Dermis microvascular lymphatic vessel endothelial cell (primary cell): Measurements from ENCODE around the gene RFX8. TPM values are rescaled to one million over a fixed set of nuclear protein-coding genes. Genes with fewer than 3 reads are reported as not detected.
A peak's percentile ranks its signal among the peaks of the same experiment; 100 is the strongest.
"Not testable (repeated sequence)": the region's sequence is repeated elsewhere in the genome, so short reads cannot be mapped to it uniquely, and the experiment has no call there.

Experiments
- DNase-seq, 2 donors: peaks; one replicate each; pipeline versions ENCODE4 v3.0.0 to v3.0.0-alpha.2; 2010; ENCODE audit warnings: low read depth in 2 of 2
- total RNA-seq: library from RNA; depleted of rRNA; stranded (reverse); fragments of >200 nt; gene quantifications from 2 replicates; pipeline ENCODE4 v1.2.1, GENCODE V29; 2014

Gene RFX8
- total RNA-seq, 1 donor from 2014 or later: 0.51 TPM

DNA sequence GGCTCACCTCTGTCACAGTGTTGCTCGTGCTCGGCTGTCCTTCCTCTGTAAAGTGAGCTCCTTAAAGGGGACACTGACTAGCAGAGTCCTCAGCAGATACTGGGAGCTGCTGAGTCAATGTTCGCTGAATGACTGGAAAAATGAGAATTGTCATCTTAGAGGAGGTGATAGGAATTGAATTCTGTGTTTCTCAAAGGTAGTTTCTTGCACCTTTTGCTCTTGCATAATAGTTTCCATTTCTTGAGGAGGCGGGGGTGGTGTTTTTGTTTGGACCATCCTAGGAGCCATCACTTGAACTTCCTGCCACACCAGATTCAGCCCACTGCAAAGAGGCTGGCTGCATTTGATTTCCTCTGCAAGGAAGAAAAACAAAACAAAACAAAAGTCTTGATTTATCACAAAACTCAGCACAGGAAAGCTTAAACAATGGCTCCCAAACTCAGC, 11.4 kb upstream of the RFX8 start:
- DNase-seq: peak in 1 of 2 donors; percentile 76

DNA sequence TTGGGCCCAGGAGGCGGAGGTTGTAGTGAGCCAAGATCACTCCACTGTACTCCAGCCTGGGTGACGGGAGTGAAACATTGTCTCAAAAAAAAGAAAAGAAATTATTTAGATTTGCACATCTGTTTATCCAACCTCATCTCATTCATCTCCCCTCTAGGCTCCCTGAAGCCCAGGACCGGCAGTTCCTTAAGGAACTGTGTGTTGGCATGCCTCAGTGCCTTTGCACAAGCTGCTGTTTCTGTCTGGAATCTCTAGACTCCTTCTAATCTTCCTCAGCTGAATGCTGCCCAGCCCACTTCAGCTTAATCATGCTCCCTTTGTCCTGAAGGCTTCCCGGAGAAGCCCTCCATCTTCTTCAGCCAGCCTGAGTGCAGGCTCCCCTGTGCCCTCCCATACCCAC, 10.9 kb upstream of the RFX8 start:
- no peak for DNase-seq

DNA sequence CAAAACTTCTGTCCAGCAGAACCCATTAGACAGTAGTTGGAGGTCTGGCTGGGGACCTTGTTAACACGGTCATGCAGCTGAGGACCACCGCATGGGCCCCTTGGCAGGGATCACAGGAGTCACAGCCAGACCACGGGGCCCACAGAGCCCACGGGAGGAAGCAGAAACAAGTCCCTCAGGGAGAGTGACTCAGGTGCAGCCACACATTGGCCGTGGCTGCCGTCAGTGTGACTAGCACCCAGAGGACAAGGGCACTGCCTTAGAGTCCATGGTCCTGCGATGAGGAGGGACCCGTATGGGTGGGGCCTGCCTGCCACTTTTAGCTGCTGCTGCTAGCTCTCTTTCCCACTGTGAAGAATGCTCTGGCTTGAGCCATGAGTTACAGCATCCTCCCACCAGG, 5.9 kb upstream of the RFX8 start:
- no peak for DNase-seq

DNA sequence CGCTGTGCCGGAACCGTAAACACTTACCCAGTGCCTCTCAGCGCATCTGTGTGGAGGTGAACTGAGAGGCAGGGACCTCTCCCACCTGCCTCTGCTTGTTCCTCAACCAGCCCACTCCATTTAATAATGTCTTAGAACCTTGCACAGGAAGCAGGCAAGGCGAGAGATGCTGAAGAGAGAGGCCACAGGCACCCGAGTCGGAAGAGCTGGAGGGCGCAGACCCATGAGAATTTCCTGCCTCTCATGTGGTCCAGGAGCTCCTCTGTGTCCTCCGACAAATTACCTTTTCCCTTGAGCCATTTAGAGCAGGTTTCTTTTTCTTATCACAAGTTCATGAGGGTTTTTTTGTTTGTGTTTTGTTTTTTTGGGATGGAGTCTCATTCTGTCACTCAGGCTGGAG, 4.9 kb upstream of the RFX8 start:
- no peak for DNase-seq

DNA sequence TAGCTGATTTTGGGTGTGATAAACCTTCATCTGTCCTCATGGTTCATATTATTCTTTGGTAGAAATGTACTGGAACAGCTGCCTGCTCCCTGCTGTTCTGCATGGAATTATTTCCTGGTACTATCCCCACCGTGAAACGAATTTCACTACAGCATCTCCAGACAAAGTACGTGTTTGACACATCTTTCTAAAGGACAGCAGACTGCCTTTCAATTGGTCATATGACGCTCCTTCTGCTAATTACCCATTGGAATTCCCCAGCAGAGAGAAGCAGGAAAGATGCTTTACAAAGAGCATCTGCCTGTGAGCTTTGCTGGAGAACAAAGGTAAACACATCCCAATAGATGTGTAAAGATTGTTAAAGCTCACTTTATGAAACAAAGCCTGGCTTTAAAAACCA, 4.4 kb upstream of the RFX8 start:
- no peak for DNase-seq

DNA sequence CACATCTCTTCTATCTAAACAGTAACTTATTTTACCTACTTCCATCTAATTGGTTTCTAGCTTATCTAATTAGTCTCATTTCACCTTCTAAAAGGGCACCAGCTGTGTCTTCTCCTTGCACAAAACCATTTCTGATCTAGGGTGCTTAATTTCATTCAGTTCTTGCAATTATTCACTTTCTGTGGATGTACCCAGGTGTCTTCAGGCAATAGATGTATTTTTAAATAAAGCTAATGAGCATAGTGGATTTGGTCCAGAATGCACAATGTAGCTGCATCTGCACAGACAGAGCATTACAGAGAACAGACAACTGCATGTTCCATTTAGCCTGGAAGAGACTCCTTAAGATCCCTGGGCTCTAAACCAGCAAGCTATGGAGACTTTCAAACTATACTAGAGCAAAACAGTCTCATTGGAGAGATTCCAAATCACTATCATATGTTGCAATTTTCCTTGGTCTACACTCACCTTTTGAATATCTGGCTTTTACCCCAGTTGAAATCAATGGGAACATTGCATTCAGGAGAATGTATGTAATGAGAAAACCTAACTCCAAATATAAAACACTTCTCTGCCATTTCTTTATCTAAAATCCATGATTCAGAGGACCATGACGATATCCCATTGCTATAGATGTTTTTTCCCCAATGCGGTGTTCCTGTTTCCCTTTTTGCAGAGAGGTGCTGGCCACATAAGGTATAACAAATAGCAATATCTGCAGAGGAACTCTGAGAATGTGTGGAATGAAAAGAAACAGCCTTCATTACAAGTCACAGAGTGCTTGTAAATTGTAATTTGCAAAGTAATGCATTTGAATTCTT, 3.5 kb upstream of the RFX8 start:
- no peak for DNase-seq

DNA sequence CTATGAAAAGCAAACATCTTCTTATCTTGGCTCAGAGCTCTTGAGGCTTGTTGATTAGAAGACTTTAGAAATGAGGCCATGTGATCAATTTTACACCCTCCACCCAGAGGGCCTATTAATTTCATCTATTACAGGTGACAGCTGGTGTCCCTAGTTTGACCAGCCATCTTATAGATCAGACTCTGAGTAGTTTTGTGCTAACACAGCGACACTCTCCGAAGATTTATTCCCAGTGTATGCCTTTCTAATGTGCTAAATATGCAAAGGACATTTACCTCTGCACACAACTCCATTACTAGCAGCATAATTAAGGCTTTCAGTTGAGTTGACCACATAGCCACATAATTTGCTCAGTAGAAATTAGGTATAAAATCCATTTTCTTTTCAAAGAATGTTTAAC, 2.6 kb upstream of the RFX8 start:
- no peak for DNase-seq

DNA sequence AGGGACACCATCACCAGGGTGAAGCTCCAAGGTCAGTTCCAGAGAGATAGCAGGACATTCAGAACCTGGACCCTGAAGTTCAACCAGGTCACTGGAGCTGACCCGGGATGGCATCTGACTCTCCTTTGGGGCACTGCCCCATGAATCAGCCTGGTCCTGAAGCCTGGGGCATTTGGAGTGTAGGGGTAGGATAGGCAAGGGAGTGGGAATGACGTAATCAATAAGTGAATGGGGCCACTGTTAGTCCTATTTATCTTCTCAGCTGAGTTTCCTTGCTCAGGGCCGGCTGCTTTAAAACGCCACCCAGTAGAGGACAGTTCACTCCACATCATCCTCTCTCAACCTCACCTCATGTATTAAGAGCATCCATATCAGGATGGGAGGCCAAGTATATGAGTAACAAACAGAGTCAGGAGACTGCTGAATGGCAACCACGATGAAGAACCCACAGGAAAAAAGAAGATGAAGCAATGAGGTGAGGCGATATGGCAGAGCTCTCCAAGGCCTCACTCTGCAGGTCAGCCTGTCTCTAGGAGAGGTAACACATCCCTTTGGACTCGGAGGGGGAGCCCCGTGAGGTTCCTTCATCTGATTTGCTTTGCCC, 1.8 kb upstream of the RFX8 start:
- no peak for DNase-seq

DNA sequence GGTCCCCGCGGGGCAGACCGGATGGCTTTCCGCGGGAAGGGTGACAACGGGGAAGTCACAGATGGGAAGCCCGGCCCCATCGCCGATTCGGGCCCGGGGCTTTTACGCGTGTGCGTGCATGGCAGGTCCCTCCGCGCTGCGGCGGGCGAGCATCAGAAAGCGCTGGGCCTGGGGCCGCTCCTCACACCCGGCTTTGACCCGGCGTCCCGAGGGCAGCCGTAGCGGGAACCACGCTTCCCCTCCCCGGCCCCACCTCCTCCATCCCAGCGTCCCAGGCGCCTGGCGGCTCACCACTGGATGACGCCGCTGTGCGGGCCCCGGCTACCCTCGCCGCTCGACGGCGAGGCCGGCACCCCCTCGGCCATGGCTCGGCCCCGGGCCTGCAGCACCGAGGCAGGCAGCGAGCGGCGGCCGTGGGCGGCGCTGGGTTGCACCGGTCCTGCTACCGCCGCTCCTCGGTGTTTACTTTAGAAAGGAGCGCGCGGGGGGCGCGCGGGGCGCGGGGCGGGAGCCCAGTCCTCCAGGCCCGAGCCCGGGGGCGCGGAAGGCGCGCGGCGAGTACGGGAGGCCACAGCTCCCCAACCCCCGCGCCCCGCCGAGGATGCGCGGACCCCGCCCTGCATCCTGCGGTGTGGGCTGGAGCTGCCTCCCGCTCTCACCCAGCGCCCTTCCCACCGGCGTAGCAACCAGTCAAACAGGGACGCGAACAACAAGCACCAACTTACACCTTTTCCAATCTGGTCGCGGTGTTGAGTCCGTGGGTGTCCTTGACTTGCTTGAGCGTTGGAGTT, 806 bp downstream of the RFX8 start:
- DNase-seq: peak in 1 of 2 donors; percentile 51

DNA sequence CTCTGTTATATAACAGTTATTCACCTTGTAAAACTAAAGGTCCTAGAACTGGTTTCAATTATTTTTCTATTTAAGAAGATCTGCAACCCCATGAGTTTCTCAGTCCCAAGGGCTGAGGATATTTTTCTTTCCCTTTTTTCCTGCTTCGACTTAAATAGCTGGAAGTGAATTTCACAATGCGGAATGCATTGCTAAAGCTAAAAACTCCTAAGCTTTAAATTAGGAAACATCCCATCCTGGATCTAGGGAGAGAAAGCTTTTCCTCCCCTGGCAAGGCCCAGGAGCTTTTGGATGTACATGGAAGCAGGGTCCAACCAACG, 1.4 kb downstream of the RFX8 start:
- DNase-seq: no peak

DNA sequence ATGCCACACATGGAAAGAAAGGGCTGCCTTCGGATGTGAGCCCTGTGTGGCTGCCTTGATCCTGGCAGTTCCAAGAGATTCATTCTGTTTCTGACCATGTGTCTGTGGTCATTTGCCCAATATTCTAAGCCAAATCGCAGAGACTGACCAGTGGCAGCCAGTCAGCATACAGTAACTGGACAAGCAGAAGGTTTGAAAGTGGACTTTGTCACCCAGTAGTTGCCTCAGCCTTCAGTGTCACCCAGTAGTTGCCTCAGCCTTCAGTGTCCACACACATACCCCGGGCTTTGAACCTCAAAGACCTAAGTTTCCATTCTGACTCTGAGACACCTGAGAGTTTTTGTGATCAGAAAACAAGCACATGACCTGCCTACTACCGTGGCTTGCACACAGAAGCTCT, 5.0 kb downstream of the RFX8 start:
- no peak for DNase-seq

DNA sequence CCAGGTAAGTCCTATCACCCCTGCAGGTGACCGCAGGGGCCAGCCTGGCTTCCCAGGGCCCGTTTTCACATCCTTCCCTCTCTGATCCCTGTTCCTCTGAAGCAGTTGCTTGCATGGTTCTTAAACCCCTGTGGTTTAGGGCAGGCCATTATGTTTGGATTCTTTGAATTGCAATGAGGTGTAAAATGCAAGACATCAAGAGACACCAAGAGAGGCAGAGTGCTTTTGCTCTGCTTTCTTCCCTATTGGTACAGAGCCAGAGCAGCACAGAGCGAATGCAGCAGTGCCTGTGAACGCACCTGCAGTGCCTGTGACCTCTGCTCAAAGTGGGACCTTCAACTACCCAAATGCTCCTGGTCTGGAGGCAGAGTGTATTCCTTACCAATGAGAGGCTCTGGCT, 7.6 kb downstream of the RFX8 start:
- no peak for DNase-seq

DNA sequence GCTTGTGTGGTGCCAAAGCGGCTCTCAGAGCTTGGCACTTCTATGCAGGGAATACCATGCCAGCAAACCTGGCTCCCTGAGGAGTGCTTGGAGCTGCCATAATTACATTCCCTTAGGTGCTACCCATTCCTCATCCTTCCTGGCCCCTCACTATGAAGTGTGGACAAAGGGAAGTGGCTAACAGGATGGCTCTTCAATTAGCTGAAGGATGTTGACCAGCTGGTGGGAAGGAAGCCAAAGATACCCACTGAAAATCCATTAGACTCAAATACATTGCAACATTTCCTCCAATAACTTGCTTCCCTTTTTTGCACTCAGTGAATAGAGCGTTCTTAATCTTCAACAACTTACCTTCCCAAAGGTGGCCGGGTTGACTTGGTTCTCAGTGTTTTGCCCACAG, 8.5 kb downstream of the RFX8 start:
- peak in 1 of 2 donors; percentile 44 for DNase-seq

DNA sequence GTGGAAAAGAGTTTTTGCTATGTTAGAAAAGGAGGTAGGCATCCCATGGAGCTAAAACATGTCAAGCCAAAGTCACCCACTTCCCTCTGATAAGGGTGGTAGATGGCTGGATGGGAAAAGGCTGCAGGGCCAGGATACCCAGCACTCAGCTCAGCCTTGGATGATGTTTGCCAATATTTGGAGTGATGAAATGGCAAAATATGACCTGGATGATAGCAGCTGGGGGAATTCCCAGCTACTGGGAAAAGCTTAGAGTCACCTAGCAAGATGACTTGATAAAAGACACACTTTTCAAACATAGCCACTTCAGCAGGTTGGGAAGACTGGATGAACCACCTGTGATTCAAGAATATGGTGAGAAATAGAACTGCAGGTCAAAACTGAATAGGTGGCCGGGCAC, 10.1 kb downstream of the RFX8 start:
- DNase-seq: peak; percentile 51 to 57

DNA sequence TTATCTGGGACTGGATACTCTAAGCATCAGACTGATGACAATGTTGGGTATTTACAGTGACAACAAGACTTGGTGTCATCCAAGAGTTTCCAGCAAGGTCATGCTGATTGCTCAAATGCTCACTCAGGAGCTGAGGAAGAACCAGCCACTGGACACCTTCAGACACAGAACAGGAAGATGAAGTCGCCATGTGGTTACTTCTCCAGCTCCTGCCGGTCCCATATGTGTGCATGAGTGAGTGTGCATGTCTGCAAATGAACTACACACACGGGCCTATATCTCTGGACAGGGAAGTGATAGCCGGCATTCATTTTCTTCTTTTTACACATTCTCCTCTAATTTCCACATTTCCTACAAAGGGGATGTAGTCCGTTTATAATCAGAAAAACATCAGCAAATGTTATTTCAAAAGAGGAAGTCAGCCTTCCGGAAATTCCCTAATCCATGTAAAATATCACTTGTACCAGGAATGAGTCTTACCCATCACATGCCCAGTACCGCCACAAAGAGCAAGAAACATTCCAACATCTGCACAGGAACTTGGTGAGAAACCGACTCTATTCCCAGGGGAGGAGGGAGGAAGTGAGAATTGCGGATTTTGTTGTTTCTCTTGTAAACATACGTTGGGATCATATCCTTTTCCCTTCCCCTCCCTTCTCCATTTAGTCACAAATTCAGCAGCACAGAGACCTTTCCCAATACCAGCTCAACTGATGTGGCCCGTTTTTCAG, 10.8 kb downstream of the RFX8 start:
- DNase-seq: peak; percentile 81 to 95

DNA sequence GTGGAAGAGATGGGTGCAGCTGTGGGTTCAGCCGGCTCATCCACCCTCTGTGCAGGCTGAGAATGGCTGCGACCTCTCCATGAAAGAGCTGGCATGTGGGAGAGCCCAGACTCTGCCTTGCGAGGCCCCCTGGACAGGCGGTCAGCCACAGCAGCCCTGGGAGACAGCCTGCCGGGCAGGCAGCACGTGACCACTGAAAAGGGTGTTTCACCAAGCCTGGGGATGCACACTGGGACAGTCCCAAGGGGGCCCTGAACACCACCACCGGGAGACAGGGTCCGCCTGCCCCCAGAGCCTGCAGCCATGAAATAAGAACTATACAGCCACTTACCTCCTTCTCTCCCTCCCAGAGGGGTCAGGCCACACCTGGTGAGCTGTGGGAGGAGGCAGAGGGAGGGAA, 11.5 kb downstream of the RFX8 start:
- no peak for DNase-seq

DNA sequence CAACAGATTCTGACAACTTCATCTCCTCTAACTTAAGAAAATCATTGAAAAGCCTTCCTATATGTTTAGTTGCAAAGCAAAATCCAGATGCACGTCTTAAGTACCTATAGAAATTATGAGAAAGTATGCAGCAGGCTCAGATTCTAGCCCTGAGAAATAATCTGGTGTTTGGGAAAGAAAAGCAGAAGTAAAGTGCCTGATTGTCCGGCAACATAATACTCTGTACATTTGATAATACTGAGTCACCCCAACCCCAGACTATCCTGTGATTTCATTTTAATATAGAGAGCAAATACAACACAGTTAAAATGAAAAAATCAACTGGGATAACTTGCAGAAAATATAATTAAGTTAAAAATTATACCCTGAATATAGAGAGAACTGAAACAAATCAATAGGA, 13.5 kb downstream of the RFX8 start:
- DNase-seq: no peak

DNA sequence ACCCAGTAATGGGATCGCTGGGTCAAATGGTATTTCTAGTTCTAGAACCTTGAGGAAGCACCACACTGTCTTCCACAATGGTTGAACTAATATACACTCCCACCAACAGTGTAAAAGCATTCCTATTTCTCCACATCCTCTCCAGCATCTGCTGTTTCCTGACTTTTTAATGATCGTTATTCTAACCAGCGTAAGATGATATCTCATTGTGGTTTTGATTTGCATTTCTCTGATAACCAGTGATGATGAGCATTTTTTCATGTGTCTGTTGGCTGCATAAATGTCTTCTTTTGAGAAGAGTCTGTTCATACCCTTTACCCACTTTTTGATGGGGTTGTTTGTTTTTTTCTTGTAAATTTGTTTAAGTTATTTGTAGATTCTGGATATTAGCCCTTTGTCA, 20.5 kb downstream of the RFX8 start:
- not testable (repeated sequence) for DNase-seq

DNA sequence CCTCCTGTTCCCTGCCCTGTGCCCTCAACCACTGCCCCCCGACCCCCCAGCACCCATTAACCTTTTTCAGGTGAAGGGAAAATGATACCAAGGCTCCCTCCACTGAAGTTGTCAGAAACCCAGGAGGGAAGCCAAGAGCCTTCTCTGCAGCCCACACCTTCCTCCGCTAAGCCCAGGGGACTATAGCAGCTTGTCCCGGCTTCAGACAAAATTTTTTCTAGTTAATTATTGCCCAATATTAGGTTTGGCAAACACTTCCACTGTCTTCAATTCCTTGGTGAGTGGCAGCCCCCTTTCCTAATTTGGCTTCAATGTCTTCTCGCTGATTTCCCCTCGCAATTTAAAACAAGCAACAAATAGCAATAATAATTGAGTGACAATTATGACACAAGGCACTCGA, 23.9 kb downstream of the RFX8 start:
- DNase-seq: no peak

DNA sequence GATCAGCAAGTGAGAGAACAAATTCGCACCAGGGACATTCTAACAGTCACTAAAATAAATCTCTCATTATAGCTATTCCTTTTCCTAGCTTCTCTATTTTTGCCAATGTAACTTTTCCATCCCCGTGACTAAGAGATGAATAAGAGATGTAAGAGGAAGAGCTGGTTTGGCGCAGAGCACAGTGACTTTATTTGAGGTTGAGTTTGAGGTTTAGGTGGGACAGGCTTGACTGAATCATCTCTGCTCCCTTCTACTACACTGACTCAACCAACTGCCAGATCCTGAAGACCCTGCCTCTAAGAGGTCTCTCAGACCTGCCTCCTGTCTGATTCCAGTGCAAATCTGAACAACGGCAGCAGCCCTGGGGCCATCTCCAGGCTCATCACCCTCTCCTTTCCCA, 28.0 kb downstream of the RFX8 start:
- DNase-seq: peak in 1 of 2 donors; percentile 56

DNA sequence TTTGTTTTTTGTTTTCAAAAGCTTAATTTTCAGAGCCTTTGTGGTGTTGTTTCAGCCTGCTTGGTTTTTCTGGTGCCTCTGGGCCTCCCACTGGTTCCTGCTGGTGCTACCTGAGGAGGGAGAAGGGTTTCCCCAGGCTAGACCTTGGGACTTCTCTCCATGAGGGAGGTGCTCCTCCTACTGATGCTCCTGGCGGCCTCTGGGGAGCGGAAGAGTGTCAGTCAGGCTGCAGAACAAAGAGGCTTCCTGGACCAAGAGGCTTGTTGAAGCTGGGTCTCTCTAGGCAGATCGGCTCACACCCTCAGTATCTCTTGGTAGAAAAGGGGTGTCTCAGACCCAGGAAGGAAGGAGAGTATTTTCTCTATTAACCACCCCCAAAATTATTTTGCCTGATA, 32.2 kb downstream of the RFX8 start:
- peak in 1 of 2 donors; percentile 54 for DNase-seq
